Measurements from ENCODE around the gene HSCB. TPM values are rescaled to one million over a fixed set of nuclear protein-coding genes. Genes with fewer than 3 reads are reported as not detected.
"Not testable (repeated sequence)": the region's sequence is repeated elsewhere in the genome, so short reads cannot be mapped to it uniquely, and the experiment has no call there.

The HSCB gene
- total RNA-seq, 1 experiment from 2014 or later, result 22.3 TPM

GRCh38 chr22:28718044-28718443 is 23.8 kb upstream of the HSCB start:
- Histone ChIP-seq H3K4me3 (no peak overlapping the region), H3K9me3 (replicated peaks) (no peaks in the 10 kb centered on the region), H3K27ac (no peak overlapping the region), H3K36me3 (peaks cover 3% of the 10 kb centered on the region; the same call in 1 of the 2 replicates), H3K4me1 (replicated peaks) (no peaks in the 10 kb centered on the region), H3K27me3 (replicated peaks) (no peaks in the 10 kb centered on the region)
- no peak for DNase-seq (ENCODE audit: low read depth in 1 of 2, low spot score in 2 of 2)

GRCh38 chr22:28728002-28728401 is 13.8 kb upstream of the HSCB start:
- Histone ChIP-seq H3K9me3 (replicated peaks) (no peaks in the 10 kb centered on the region), H3K4me1 (replicated peaks) (no peaks in the 10 kb centered on the region; the same call in 1 of the 2 replicates), H3K27me3 (replicated peaks) (no peaks in the 10 kb centered on the region), H3K4me3 (no peak overlapping the region), H3K27ac (no peak overlapping the region), H3K36me3 (peaks cover 13% of the 10 kb centered on the region)
- no peak for DNase-seq (ENCODE audit: low read depth in 1 of 2, low spot score in 2 of 2)

- H3K9me3 ChIP-seq (replicated peaks), result no peaks in the 10 kb centered on the region
- no peak overlapping the region for H3K27ac ChIP-seq
- peaks cover 15% of the 10 kb centered on the region for H3K36me3 ChIP-seq
- no peak overlapping the region for H3K4me3 ChIP-seq
- H3K4me1 ChIP-seq (replicated peaks), result no peaks in the 10 kb centered on the region; the same call in 1 of the 2 replicates
- DNase-seq (ENCODE audit: low read depth in 1 of 2, low spot score in 2 of 2), result no peak
- no peaks in the 10 kb centered on the region for H3K27me3 ChIP-seq (replicated peaks)
Measured at GRCh38 chr22:28728621-28729313, 13.1 kb upstream of the HSCB start.

GRCh38 chr22:28730179-28730578 is 11.7 kb upstream of the HSCB start:
- H3K27ac ChIP-seq, result no peak overlapping the region
- H3K36me3 ChIP-seq, result peaks cover 11% of the 10 kb centered on the region
- H3K4me1 ChIP-seq (replicated peaks), result no peaks in the 10 kb centered on the region; the same call in 1 of the 2 replicates
- no peaks in the 10 kb centered on the region for H3K9me3 ChIP-seq (replicated peaks)
- no peak overlapping the region for H3K4me3 ChIP-seq
- no peaks in the 10 kb centered on the region for H3K27me3 ChIP-seq (replicated peaks)
- DNase-seq (ENCODE audit: low read depth in 1 of 2, low spot score in 2 of 2), result no peak

- no peak for DNase-seq (ENCODE audit: low read depth in 1 of 2, low spot score in 2 of 2)
- Histone ChIP-seq H3K9me3 (replicated peaks) (no peaks in the 10 kb centered on the region), H3K4me1 (replicated peaks) (peaks cover 11% of the 10 kb centered on the region), H3K4me3 (no peak overlapping the region), H3K36me3 (peaks cover 15% of the 10 kb centered on the region), H3K27me3 (replicated peaks) (no peaks in the 10 kb centered on the region), H3K27ac (no peak overlapping the region)
Measured at GRCh38 chr22:28734393-28734792, 7.4 kb upstream of the HSCB start.

- Histone ChIP-seq H3K4me3 (no peak overlapping the region), H3K27me3 (replicated peaks) (no peaks in the 10 kb centered on the region), H3K36me3 (peaks cover 15% of the 10 kb centered on the region), H3K27ac (no peak overlapping the region), H3K4me1 (replicated peaks) (peaks cover 19% of the 10 kb centered on the region), H3K9me3 (replicated peaks) (no peaks in the 10 kb centered on the region)
- DNase-seq (ENCODE audit: low read depth in 1 of 2, low spot score in 2 of 2), result no peak
Measured at GRCh38 chr22:28736301-28737155, 5.3 kb upstream of the HSCB start.

- Histone ChIP-seq H3K9me3 (replicated peaks) (no peaks in the 10 kb centered on the region), H3K27ac (no peak overlapping the region), H3K4me3 (no peak overlapping the region), H3K4me1 (replicated peaks) (peaks cover 19% of the 10 kb centered on the region), H3K27me3 (replicated peaks) (no peaks in the 10 kb centered on the region), H3K36me3 (peaks cover 15% of the 10 kb centered on the region)
- no peak for DNase-seq (ENCODE audit: low read depth in 1 of 2, low spot score in 2 of 2)
Measured at GRCh38 chr22:28737701-28738100, 4.1 kb upstream of the HSCB start.

GRCh38 chr22:28738876-28739275 is 3.0 kb upstream of the HSCB start:
- 0 out of 2 replicates have a peak overlapping the region, but pooled peaks have one; percentile 23 for H3K27ac ChIP-seq
- peaks cover 18% of the 10 kb centered on the region for H3K36me3 ChIP-seq
- peaks cover 26% of the 10 kb centered on the region for H3K4me1 ChIP-seq (replicated peaks)
- peak; percentile 53 to 56 for DNase-seq (ENCODE audit: low read depth in 1 of 2, low spot score in 2 of 2)
- not testable (repeated sequence) for H3K9me3 ChIP-seq (replicated peaks); H3K4me3 ChIP-seq; H3K27me3 ChIP-seq (replicated peaks)

GRCh38 chr22:28741200-28741784 is 547 bp upstream of the HSCB start:
- Histone ChIP-seq H3K27ac (peak overlapping the region; percentile 5; the same call in 1 of the 2 replicates), H3K36me3 (peaks cover 34% of the 10 kb centered on the region), H3K4me1 (replicated peaks) (peaks cover 26% of the 10 kb centered on the region), H3K4me3 (peak overlapping the region; percentile 75), H3K27me3 (replicated peaks) (no peaks in the 10 kb centered on the region), H3K9me3 (replicated peaks) (no peaks in the 10 kb centered on the region)
- no peak for DNase-seq (ENCODE audit: low read depth in 1 of 2, low spot score in 2 of 2)

GRCh38 chr22:28742562-28742962 is 723 bp downstream of the HSCB start:
- no peaks in the 10 kb centered on the region for H3K27me3 ChIP-seq (replicated peaks)
- peak overlapping the region; percentile 18 for H3K27ac ChIP-seq
- peak overlapping the region; percentile 75 for H3K4me3 ChIP-seq
- H3K4me1 ChIP-seq (replicated peaks), result peaks cover 26% of the 10 kb centered on the region
- H3K36me3 ChIP-seq, result peaks cover 46% of the 10 kb centered on the region
- DNase-seq (ENCODE audit: low read depth in 1 of 2, low spot score in 2 of 2), result no peak
- H3K9me3 ChIP-seq (replicated peaks), result no peaks in the 10 kb centered on the region

- peaks cover 20% of the 10 kb centered on the region for H3K4me1 ChIP-seq (replicated peaks)
- no peaks in the 10 kb centered on the region for H3K9me3 ChIP-seq (replicated peaks)
- no peak overlapping the region for H3K4me3 ChIP-seq
- no peak for DNase-seq (ENCODE audit: low read depth in 1 of 2, low spot score in 2 of 2)
- no peak overlapping the region for H3K27ac ChIP-seq
- peaks cover 48% of the 10 kb centered on the region for H3K36me3 ChIP-seq
- no peaks in the 10 kb centered on the region for H3K27me3 ChIP-seq (replicated peaks)
Measured at GRCh38 chr22:28743852-28744251, 2.0 kb downstream of the HSCB start.

GRCh38 chr22:28750471-28750881 is 8.6 kb downstream of the HSCB start:
- Histone ChIP-seq H3K9me3 (replicated peaks) (no peaks in the 10 kb centered on the region), H3K36me3 (peaks cover 28% of the 10 kb centered on the region), H3K4me1 (replicated peaks) (peaks cover 6% of the 10 kb centered on the region), H3K4me3 (no peak overlapping the region), H3K27me3 (replicated peaks) (no peaks in the 10 kb centered on the region), H3K27ac (peak overlapping the region; percentile 28; the same call in 1 of the 2 replicates)
- peak in 1 of 2 experiments; percentile 21 for DNase-seq (ENCODE audit: low read depth in 1 of 2, low spot score in 2 of 2)

GRCh38 chr22:28754512-28754911 is 12.7 kb downstream of the HSCB start:
- H3K36me3 ChIP-seq; H3K4me3 ChIP-seq; DNase-seq (ENCODE audit: low read depth in 1 of 2, low spot score in 2 of 2); H3K4me1 ChIP-seq (replicated peaks); H3K27me3 ChIP-seq (replicated peaks); H3K27ac ChIP-seq; H3K9me3 ChIP-seq (replicated peaks): not testable (repeated sequence)
